Glutamatergic neuron (in vitro differentiated cells): ENCODE data around the gene NLK. TPM values are rescaled to one million over a fixed set of nuclear protein-coding genes. Genes with fewer than 3 reads are reported as not detected.

Experiments used
- DNase-seq: peaks from one replicate; pipeline ENCODE4 v3.0.0; 2022
- H3K27ac Mint-ChIP-seq: one replicate; pipeline ENCODE4 v1.8.0; 2020; ENCODE audit warnings: mild to moderate bottlenecking, mixed read lengths, inconsistent platforms; ENCODE audit not compliant: unreplicated experiment
- H3K27me3 Mint-ChIP-seq: one replicate; pipeline ENCODE4 v1.8.0; 2020; ENCODE audit warnings: mild to moderate bottlenecking, moderate library complexity, mixed read lengths, inconsistent platforms; ENCODE audit not compliant: unreplicated experiment
- H3K36me3 Mint-ChIP-seq: one replicate; pipeline ENCODE4 v1.8.0; 2020; ENCODE audit warnings: mild to moderate bottlenecking, mixed read lengths, inconsistent platforms; ENCODE audit not compliant: unreplicated experiment
- H3K4me1 Mint-ChIP-seq: one replicate; pipeline ENCODE4 v1.8.0; 2020; ENCODE audit warnings: mild to moderate bottlenecking, low read depth, mixed read lengths, inconsistent platforms; ENCODE audit not compliant: unreplicated experiment
- H3K4me3 Mint-ChIP-seq: one replicate; pipeline ENCODE4 v1.8.0; 2020; ENCODE audit warnings: mild to moderate bottlenecking, mixed read lengths, inconsistent platforms; ENCODE audit not compliant: unreplicated experiment
- H3K9me3 Mint-ChIP-seq: one replicate; pipeline ENCODE4 v1.8.0; 2020; ENCODE audit warnings: mild to moderate bottlenecking, moderate library complexity, mixed read lengths, inconsistent platforms; ENCODE audit not compliant: unreplicated experiment
- CTCF ChIP-seq: fragments of 200-600 bp; sonication (generic); IDR thresholded peaks from one replicate; pipeline ENCODE4 v1.5.0; 2021; ENCODE audit not compliant: partially characterized antibody, unreplicated experiment
- total RNA-seq: library from RNA; stranded (reverse); fragmentation: NEBNext Ultra II Directional; extraction: Animal tissue kit (Norgen Biotek cat#: 25700); gene quantifications from one replicate; pipeline ENCODE4 v1.2.1, GENCODE V29; 2021; ENCODE audit not compliant: unreplicated experiment

Gene NLK
- total RNA-seq, 1 donor from 2014 or later = 33.8 TPM

- Mint-ChIP-seq H3K36me3 (peaks cover 6% of the 10 kb centered on the region), H3K4me3 (no peak overlapping the region), H3K27ac (no peak overlapping the region), H3K4me1 (peaks cover 7% of the 10 kb centered on the region), H3K9me3 (no peaks in the 10 kb centered on the region), H3K27me3 (no peaks in the 10 kb centered on the region)
- no peak for TF ChIP-seq CTCF
- no peak for DNase-seq
These were observed 67.7 kb downstream of the NLK start for GRCh38 chr17:28110184-28110583.

GRCh38 chr17:28112181-28112580, 69.7 kb downstream of the NLK start:
- peaks cover 7% of the 10 kb centered on the region for H3K4me1 Mint-ChIP-seq
- peaks cover 6% of the 10 kb centered on the region for H3K36me3 Mint-ChIP-seq
- H3K4me3 Mint-ChIP-seq = no peak overlapping the region

DNA sequence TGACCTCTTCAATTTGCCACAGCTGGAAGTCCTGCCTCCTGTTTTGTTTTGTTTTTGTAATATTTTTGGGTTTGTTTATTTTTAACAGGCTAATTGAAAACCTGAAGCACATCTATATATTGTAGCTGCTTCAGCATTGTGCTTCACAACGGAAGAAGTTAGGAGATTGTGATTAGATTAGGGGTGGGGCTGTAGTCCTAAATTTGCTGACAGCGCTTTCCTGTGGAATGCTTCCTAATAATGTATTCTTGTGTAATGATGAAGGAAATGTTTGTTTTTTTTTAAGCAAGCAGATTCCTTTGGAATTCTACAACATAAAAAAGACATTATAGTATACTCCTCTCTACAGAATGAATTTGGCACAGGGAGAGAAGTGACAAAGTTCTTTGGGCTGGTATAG, 70.1 kb downstream of the NLK start:
- Mint-ChIP-seq H3K36me3 (peaks cover 6% of the 10 kb centered on the region), H3K9me3 (no peaks in the 10 kb centered on the region), H3K27me3 (no peaks in the 10 kb centered on the region), H3K4me1 (peaks cover 7% of the 10 kb centered on the region), H3K4me3 (no peak overlapping the region), H3K27ac (no peak overlapping the region)
- DNase-seq = no peak
- TF ChIP-seq CTCF = no peak

More at GRCh38 chr17:28112181-28112580, 69.7 kb downstream of the NLK start:
- H3K27me3 Mint-ChIP-seq = no peaks in the 10 kb centered on the region
- no peaks in the 10 kb centered on the region for H3K9me3 Mint-ChIP-seq
- DNase-seq = no peak
- TF ChIP-seq CTCF = no peak
- no peak overlapping the region for H3K27ac Mint-ChIP-seq

DNA sequence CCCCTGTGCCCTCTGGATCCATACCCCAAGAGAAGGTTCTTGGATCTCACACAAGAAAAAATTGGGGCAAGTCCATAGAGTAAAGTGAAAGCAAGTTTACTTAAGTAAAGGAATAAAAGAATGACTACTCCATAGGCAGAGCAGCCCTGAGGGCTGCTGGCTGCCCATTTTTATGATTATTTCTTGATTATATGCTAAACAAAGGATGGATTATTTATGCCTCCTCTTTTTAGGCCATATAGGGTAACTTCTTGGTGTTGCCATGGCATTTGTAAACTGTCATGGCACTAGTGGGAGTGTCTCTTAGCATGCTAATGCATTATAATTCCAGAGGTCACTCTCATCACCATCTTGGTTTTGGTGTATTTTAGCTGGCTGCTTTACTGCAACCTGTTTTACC, 70.8 kb downstream of the NLK start:
- Mint-ChIP-seq H3K4me3 (no peak overlapping the region), H3K27ac (no peak overlapping the region), H3K36me3 (peaks cover 6% of the 10 kb centered on the region), H3K9me3 (no peaks in the 10 kb centered on the region), H3K4me1 (peaks cover 7% of the 10 kb centered on the region), H3K27me3 (no peaks in the 10 kb centered on the region)
- no peak for DNase-seq
- no peak for TF ChIP-seq CTCF

DNA sequence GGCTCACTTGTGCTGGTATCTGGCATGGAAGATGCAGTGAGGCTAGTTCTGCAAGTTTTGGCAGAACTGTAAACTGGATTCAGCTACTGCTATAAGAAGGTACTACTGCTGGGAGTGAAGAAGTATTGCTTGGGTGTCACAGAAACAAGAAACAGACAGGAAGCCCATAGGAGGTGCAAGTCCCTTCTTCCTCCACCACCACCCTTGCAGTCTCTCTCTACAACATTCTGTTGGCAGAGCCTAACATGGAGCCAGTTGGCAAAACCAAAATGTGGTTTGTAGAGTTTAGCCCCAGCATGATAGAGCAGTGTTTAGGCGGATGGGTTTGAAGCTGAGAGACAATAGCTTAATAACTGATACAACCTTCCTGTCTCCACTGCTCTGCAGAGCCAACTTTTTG, 72.6 kb downstream of the NLK start:
- H3K4me3 Mint-ChIP-seq = no peak overlapping the region
- peaks cover 7% of the 10 kb centered on the region for H3K4me1 Mint-ChIP-seq

More for the DNA sequence above, 72.6 kb downstream of the NLK start:
- Mint-ChIP-seq H3K36me3 (peaks cover 5% of the 10 kb centered on the region), H3K9me3 (no peaks in the 10 kb centered on the region), H3K27ac (no peak overlapping the region), H3K27me3 (no peaks in the 10 kb centered on the region)
- no peak for DNase-seq
- TF ChIP-seq CTCF = no peak
